GM12873 (cell line): ENCODE results near the gene CMTM8.

Source experiments
- TF ChIP-seq, protein P1 (sequence below): IDR thresholded peaks from 2 replicates; pipeline ENCODE4 v1.5.1; 2012; ENCODE audit warnings: low read depth, mild to moderate bottlenecking, moderate library complexity, low read length, control low read depth; ENCODE audit not compliant: insufficient read depth; ENCODE audit errors: missing control alignments

The CMTM8 gene

GRCh38 chr3:32414522-32415202 lies 176.2 kb downstream of the CMTM8 start:
- TF ChIP-seq, protein P1, sequence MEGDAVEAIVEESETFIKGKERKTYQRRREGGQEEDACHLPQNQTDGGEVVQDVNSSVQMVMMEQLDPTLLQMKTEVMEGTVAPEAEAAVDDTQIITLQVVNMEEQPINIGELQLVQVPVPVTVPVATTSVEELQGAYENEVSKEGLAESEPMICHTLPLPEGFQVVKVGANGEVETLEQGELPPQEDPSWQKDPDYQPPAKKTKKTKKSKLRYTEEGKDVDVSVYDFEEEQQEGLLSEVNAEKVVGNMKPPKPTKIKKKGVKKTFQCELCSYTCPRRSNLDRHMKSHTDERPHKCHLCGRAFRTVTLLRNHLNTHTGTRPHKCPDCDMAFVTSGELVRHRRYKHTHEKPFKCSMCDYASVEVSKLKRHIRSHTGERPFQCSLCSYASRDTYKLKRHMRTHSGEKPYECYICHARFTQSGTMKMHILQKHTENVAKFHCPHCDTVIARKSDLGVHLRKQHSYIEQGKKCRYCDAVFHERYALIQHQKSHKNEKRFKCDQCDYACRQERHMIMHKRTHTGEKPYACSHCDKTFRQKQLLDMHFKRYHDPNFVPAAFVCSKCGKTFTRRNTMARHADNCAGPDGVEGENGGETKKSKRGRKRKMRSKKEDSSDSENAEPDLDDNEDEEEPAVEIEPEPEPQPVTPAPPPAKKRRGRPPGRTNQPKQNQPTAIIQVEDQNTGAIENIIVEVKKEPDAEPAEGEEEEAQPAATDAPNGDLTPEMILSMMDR, result no peak

GRCh38 chr3:32419742-32420125 lies 181.3 kb downstream of the CMTM8 start:
- TF ChIP-seq, protein P1, result no peak
